SJCRH30 (cell line): Measurements from ENCODE around the gene RGL1. TPM values are rescaled to one million over a fixed set of nuclear protein-coding genes. Genes with fewer than 3 reads are reported as not detected.

Source experiments
- DNase-seq, 2 experiments: peaks; one replicate each; pipeline ENCODE4 v3.0.0-alpha.2; 2015 to 2020
- H3K27ac ChIP-seq: fragments of 250-450 bp; sonication (Bioruptor Pico); 2 replicates; pipeline ENCODE4 v1.5.1; 2020; ENCODE audit warnings: mild to moderate bottlenecking, moderate library complexity
- H3K27me3 ChIP-seq: fragments of 250-450 bp; sonication (Bioruptor Pico); 2 replicates; pipeline ENCODE4 v1.5.1; 2020; ENCODE audit warnings: mild to moderate bottlenecking, moderate library complexity
- H3K36me3 ChIP-seq: fragments of 250-450 bp; sonication (Bioruptor Pico); 2 replicates; pipeline ENCODE4 v1.5.1; 2020; ENCODE audit warnings: mild to moderate bottlenecking, moderate library complexity
- H3K4me1 ChIP-seq: fragments of 250-450 bp; sonication (Bioruptor Pico); 2 replicates; pipeline ENCODE4 v1.5.1; 2020; ENCODE audit warnings: mild to moderate bottlenecking, moderate library complexity
- H3K4me3 ChIP-seq: fragments of 250-450 bp; sonication (Bioruptor Pico); 2 replicates; pipeline ENCODE4 v1.5.1; 2020; ENCODE audit warnings: mild to moderate bottlenecking, moderate library complexity
- H3K9me3 ChIP-seq: fragments of 250-450 bp; sonication (Bioruptor Pico); replicated peaks from 2 replicates; pipeline ENCODE4 v1.5.1; 2020; ENCODE audit warnings: mild to moderate bottlenecking, moderate library complexity
- total RNA-seq: library from RNA; depleted of rRNA; stranded (reverse); fragments of >200 nt; shearing (Covaris generic); gene quantifications from 2 replicates; pipeline ENCODE4 v1.2.3, GENCODE V29; 2014

RGL1 gene
- total RNA-seq, 1 experiment from 2014 or later = 0.32 TPM

DNA sequence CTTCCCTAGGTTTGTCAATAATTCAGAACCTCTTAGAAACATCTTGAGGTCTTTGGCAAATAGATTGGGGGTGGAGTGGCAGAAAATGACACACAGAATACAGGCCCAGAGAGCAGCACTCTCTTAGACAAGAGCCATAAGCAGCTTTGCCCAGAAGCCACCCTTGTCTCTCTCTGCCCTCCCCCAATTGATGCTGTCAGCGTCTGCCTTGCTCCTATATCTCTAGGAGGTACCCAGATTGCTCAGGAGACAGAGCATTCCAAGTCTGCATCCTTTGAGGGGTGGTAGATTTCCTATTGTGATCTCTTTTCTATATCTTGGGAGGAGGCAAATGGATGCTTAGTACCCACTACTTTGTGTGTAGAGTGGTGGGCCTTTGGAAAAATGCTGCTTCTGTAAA, 1.8 kb downstream of the RGL1 start:
- Histone ChIP-seq H3K27me3 (no peaks in the 10 kb centered on the region), H3K36me3 (no peaks in the 10 kb centered on the region), H3K4me1 (no peaks in the 10 kb centered on the region), H3K4me3 (no peak overlapping the region), H3K27ac (no peak overlapping the region), H3K9me3 (no peaks in the 10 kb centered on the region)
- no peak for DNase-seq

DNA sequence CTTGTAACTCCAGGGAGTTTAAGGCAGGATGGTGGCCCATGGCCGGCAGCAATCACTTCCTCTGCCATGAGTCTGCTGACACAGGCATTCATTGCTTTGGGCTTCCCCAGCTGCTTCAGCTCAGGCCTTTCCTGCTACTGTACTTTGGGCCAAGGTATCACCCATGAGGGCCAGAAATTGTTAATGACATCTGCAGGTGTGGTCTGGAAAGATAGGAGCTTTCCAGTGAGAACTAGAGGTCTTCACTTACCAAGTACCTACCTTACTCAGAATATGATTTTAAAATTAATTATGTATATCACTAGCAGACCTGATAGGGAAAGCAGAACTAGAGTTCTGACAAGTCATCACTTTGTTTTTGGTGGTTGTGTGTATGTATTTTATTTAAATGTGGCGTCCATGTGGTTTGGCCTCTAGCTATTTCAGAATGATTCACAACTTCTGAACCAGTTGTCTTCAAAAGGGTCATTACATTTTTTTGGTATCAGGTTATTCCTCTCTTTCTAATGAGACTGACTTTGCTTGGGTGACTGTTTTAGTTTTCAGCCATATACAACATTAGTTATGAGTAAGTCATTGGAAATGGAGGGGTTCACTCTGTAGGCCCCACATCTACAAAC, 2.7 kb downstream of the RGL1 start:
- no peaks in the 10 kb centered on the region for H3K9me3 ChIP-seq
- no peaks in the 10 kb centered on the region for H3K36me3 ChIP-seq
- no peak for DNase-seq
- H3K27me3 ChIP-seq = no peaks in the 10 kb centered on the region
- H3K4me3 ChIP-seq = no peak overlapping the region
- no peaks in the 10 kb centered on the region for H3K4me1 ChIP-seq
- no peak overlapping the region for H3K27ac ChIP-seq

DNA sequence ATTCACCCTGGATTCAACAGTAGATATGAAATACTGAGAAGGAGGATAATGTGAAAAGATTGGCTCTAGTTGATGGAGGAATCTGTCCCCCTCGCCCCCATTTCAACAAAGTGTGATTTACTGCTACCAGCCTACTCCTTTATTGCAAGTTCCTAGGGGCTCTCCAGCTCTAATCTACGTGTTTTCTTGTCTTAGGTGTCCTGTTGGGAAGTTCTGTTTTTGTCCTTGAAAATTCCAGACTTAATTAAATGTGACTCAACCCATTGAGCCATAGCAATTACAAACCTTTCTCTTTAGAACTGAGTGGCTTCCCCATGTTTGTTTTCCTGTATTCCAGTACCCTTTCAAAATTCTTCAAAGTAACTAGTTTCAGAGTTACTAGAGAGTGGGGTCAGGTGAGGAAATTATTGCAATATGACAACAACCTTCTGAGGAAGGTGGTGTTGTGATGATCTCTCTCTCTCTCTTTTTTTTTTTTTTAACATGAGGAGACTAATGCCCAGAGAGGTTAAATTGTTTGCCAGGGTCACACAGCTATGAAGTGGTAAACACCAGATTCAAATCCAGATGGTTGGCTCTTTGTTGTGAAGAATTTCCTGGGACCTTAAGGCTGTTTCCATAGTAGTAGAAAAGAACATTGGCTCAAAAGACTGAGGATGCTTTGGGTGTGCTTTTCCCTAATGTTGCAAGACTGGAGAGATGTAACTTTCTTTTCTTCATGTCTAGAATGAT, 3.5 kb downstream of the RGL1 start:
- Histone ChIP-seq H3K27ac (no peak overlapping the region), H3K4me3 (no peak overlapping the region), H3K27me3 (no peaks in the 10 kb centered on the region), H3K9me3 (no peaks in the 10 kb centered on the region), H3K36me3 (no peaks in the 10 kb centered on the region), H3K4me1 (no peaks in the 10 kb centered on the region)
- DNase-seq = no peak

DNA sequence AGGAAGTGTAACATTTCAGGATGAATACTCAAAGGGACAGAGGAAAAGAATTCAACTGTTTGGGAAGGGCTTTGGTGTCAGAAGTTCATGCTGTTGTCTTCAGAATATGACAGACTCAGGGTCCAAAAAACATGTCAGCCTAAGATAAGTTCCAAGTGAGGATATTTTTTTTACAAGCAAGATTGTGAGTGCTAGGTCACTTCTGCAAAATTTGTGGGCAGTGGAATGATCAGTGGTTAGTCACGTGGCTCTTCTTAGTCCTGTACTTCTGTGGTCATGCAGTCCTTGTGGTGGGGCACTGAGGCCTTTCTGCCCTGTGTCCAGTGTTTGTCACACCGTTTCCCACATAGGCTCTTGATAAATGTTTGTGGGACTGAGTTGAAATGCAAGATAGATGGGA, 5.2 kb downstream of the RGL1 start:
- no peak for DNase-seq
- no peak overlapping the region for H3K4me3 ChIP-seq
- H3K27me3 ChIP-seq = no peaks in the 10 kb centered on the region
- H3K4me1 ChIP-seq = no peaks in the 10 kb centered on the region
- H3K36me3 ChIP-seq = no peaks in the 10 kb centered on the region
- no peaks in the 10 kb centered on the region for H3K9me3 ChIP-seq
- H3K27ac ChIP-seq = no peak overlapping the region

DNA sequence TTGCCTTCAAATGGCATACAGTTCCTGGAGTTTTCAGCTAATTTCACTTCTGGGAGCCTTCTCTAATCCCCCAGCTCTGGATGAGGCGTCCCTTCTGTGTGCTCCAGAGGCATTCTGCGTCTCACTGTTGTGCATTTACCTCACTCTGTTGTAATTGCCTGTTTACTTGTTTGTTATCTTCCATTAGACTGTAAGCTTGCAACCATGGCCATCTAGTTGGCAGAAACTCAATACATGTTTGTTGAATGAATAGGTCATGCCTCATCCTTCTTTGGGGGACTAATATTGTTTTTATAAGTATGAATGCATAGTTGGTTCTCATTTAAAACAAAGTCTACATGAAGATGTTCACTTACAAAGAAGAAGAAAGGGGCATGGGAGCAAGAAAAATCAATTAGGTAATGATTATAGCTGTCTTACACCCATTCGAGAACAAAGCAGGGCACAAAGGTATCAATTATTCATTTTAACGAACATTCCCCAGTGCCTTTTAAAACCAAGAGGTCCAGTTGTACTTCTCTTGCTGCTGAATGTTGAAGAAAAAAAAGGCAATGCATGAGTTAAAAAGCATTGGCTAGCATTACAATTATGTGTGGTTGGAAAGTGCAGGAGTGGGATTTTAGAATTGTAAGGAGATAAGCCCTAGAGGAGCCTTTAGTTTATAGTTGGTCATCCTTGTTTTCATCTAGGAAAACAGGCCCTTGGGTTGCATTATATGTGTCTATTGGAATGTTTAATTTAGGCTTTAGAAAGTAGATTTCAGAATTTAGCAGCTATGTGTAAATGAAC, 6.0 kb downstream of the RGL1 start:
- H3K27me3 ChIP-seq = no peaks in the 10 kb centered on the region
- no peaks in the 10 kb centered on the region for H3K9me3 ChIP-seq
- DNase-seq = no peak
- no peak overlapping the region for H3K4me3 ChIP-seq
- no peak overlapping the region for H3K27ac ChIP-seq
- H3K4me1 ChIP-seq = no peaks in the 10 kb centered on the region
- no peaks in the 10 kb centered on the region for H3K36me3 ChIP-seq

DNA sequence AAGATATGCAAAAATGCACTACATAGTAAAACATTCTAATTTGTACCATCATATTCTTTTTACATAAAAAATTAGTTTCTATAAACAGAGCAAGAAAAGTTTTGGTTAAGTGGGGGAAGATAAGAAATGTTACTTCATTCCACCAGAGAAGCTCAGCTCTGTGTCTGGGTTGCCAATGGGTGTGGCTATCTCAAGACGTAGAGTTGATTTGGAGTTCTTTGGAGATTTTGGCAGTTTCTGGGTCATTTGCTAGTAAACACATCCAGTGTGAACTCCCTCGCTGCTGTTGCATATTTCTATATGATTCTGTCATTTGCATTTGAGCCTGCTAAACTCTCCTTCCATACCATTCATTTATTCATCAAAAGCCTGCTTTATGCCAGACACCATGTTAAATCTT, 7.2 kb downstream of the RGL1 start:
- no peak overlapping the region for H3K27ac ChIP-seq
- H3K4me1 ChIP-seq = no peaks in the 10 kb centered on the region
- no peak overlapping the region for H3K4me3 ChIP-seq
- H3K36me3 ChIP-seq = no peaks in the 10 kb centered on the region
- no peak for DNase-seq
- H3K27me3 ChIP-seq = no peaks in the 10 kb centered on the region
- H3K9me3 ChIP-seq = no peaks in the 10 kb centered on the region

DNA sequence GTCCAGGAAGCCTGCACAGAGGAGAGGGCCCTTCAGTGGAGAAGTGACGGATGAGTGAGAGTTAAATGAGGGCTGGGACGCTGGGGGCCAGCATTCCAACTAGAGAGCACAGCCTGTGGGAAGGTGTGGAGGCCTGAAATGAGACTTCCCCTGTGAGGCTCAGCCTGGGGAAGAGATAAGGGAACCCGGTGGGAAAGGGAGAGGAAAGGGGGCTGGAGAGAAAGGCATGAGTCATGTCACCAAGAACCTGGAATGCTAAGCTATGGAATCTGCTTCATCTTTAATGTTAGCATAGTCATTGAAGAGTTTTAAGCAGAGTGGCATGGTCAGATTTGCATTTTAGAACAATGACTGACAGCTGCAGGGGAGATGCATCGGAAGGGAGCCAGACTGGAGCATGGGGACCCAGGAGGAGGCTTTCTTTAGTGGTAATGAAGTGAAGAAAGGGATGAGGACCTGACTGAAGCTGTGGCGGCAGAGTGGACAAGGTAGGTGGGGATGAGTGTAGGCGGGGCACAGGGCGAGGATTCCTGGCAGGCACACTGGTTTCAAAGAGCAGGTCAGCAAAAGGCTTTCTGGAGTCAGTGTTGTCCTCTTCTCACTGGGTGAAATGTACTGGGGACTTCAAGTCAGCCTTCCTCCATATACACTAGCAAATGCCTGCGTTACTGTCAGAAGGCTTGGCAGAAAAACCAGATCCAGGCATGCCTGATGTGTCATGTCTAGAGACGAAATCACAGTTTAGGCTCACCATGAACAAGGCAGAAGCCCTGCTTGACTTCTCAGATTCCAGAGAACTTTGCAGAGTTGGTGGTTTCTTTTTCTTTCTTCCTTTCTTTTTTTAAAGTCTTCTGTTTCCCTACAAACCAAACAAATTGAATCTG, 8.0 kb downstream of the RGL1 start:
- Histone ChIP-seq H3K9me3 (no peaks in the 10 kb centered on the region), H3K4me1 (no peaks in the 10 kb centered on the region), H3K4me3 (no peak overlapping the region), H3K36me3 (no peaks in the 10 kb centered on the region), H3K27me3 (no peaks in the 10 kb centered on the region), H3K27ac (no peak overlapping the region)
- no peak for DNase-seq

DNA sequence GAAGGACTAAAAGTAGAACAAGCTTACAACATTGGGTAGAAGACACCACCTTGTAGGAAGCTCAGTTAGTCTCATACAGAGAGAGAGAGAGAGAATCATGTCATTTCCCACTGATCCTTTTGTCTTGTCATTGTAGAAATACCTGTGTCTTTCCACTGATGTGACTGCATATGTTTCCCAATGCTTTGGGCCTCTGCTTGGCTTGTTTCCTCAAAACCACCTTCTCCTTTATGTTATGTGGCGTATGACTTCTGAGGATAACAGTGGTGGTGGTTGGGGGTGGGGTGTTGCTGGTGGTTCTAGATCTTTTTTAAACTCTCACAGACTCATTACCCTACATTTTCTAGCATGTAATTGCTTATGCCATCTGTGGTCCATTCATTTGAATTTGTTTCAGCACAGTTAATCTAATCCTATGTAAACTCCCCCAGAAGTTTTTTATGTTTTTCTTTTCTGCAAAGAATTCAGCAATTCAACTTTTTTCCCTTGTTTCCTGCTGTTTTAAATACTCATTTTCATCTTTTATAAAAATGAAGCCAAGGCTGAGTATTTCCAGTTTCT, 9.3 kb downstream of the RGL1 start:
- Histone ChIP-seq H3K9me3 (no peaks in the 10 kb centered on the region), H3K36me3 (no peaks in the 10 kb centered on the region), H3K27me3 (no peaks in the 10 kb centered on the region), H3K27ac (no peak overlapping the region), H3K4me3 (no peak overlapping the region), H3K4me1 (no peaks in the 10 kb centered on the region)
- no peak for DNase-seq

DNA sequence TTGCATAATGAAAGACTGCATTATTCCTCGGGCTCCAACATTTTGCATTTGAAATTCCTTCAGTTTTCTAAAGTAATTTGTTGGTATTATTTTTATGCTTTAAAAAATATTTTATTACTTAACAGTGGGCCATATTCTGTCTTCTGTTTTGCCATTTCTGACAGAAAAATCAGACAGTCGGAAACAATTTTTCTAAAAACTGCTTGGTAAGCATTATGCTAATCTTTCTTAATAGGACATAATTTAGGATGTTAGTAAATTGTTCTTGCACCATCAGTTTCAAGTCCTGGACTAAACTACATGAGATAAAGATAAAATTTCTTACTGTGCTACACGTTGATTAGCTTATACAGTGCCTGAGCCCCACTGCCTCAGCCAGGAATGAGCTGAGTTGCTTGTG, 11.2 kb downstream of the RGL1 start:
- Histone ChIP-seq H3K9me3 (no peaks in the 10 kb centered on the region), H3K36me3 (no peaks in the 10 kb centered on the region), H3K27ac (no peak overlapping the region), H3K4me3 (no peak overlapping the region), H3K4me1 (no peaks in the 10 kb centered on the region), H3K27me3 (no peaks in the 10 kb centered on the region)
- no peak for DNase-seq

DNA sequence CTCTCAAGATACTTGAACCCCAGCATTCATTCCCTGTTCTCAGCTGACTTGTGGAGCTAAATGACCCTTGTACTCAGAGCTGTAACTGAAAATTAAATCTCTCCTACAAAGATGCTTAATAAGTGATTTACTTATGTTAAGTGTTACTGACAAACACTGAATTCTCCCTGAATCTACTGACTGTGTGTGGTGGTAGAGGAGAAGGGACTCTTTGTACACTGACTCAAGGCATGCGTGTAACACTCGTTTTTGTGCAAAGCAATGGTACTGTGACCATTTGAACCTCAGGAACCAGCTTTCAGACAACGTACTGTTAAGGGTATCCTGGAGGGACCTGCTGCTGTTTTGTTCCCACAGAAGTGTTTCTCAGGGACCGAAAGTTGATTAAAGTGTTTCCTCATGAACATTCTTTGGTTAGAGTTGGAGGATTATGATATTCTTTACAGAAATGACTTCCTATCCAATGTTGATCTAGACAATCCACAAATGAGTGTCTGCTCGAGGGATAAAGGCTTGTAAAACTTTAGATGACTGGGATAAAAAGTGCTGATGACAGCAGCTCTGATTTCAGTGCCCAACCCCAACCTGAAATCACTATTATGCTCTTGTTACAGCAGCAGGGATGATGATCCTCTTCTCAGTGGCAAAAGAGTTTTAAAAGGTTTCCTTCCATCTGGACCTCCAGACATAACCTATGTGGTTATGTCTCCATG, 12.8 kb downstream of the RGL1 start:
- Histone ChIP-seq H3K27me3 (no peaks in the 10 kb centered on the region), H3K36me3 (no peaks in the 10 kb centered on the region), H3K4me1 (no peaks in the 10 kb centered on the region), H3K4me3 (no peak overlapping the region), H3K9me3 (no peaks in the 10 kb centered on the region), H3K27ac (no peak overlapping the region)
- no peak for DNase-seq

DNA sequence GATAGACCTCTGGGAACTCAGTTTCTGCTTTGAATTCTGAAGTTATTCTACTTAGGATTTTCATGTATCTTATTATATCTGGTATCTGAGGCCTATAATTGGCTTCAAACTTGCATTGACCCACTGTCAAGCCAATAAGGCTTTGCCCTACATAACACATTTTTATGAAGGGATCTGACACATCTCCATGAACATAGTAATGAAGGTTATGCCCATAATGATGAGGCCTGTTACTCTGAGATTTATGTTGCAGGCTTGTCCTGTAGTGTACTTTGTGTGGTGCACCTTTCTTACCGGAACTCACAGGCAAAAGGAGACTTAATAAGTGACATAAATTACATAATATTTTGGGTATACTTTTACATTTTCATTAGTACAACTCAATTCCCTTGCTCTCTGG, 14.1 kb downstream of the RGL1 start:
- Histone ChIP-seq H3K4me3 (no peak overlapping the region), H3K4me1 (no peaks in the 10 kb centered on the region), H3K27ac (no peak overlapping the region), H3K9me3 (no peaks in the 10 kb centered on the region), H3K36me3 (no peaks in the 10 kb centered on the region), H3K27me3 (no peaks in the 10 kb centered on the region)
- no peak for DNase-seq

DNA sequence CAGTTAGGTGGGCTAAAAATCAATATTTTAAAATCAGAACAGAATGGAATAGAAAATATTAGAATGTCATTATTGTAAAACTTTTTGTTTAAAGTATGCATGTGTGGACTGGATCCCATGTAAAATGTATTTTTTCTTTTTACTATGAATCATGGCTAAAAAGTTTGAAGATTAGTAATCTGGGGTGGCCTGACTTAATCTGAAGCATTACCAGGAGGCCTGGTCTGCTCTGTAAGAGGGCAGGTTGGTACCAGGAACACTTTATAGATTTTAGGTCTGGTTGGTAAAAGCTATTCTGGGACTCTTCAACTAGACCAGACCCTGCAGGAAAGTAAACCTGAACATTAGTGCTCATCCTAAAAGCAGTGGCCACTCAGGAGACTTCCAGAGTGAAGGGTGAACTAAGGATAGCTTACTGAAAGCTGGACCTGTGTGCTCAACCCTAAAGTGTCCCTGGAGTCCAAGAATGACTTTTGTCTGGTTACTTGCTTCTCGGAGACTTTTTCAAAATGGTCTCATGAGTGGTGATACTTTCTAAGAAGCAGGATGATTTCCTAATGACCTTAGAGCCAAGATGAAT, 16.5 kb downstream of the RGL1 start:
- Histone ChIP-seq H3K9me3 (no peaks in the 10 kb centered on the region), H3K4me1 (no peaks in the 10 kb centered on the region), H3K4me3 (no peak overlapping the region), H3K27ac (no peak overlapping the region), H3K27me3 (no peaks in the 10 kb centered on the region), H3K36me3 (no peaks in the 10 kb centered on the region)
- DNase-seq = no peak

DNA sequence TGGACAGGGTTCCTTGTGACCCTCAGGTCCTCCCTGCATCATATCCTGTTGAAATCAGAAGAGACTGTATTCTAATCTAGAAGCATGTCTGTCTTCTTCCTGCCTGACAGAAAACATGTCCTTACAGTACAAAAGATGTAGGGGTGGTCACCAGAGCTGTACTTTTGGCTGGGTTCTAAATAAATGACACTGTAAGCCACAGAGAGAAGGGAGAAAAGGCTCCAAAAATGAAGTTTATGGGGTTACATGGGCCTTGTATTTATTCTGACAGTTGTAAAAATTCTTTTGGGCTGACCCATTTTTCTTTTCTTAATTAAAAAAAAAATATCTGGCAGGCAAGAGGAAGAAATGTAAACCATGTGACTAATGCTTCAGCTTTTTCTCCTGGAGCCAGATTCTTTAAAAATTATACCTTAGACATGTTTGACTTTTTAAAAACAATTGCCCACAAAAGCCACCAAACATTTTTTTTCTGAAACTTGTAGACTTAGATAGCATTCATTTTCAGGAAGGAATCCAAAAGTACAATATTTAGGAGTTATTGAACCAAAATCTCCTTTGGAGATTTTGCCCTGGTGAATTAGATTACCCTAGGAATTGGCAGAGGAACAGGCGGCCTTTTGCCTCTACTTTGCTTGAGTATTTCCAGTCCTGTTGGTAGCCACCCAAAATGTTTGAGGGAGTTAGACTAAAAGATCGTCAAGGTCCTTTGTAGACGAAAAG, 17.1 kb downstream of the RGL1 start:
- Histone ChIP-seq H3K27ac (no peak overlapping the region), H3K9me3 (no peaks in the 10 kb centered on the region), H3K36me3 (no peaks in the 10 kb centered on the region), H3K4me1 (no peaks in the 10 kb centered on the region), H3K4me3 (no peak overlapping the region), H3K27me3 (no peaks in the 10 kb centered on the region)
- no peak for DNase-seq
